Large intestine (tissue), 3 donors: ENCODE data around the gene TSPYL4. TPM values are rescaled to one million over a fixed set of nuclear protein-coding genes. Genes with fewer than 3 reads are reported as not detected.
"Not testable (repeated sequence)": the region's sequence is repeated elsewhere in the genome, so short reads cannot be mapped to it uniquely, and the experiment has no call there.

Source experiments
- DNase-seq, 2 donors: peaks; one replicate each; pipeline versions ENCODE4 v3.0.0 to v3.0.0-alpha.2; 2013
- H3K27ac ChIP-seq: one replicate; pipeline ENCODE4 v1.5.1; 2013; ENCODE audit warnings: low read length
- H3K27me3 ChIP-seq: 2 replicates; pipeline ENCODE4 v1.6.1; 2013; ENCODE audit warnings: low read length; ENCODE audit not compliant: control insufficient read depth, insufficient read depth
- H3K36me3 ChIP-seq: 2 replicates; pipeline ENCODE4 v1.6.1; 2013; ENCODE audit warnings: low read length; ENCODE audit not compliant: control insufficient read depth, insufficient read depth
- H3K4me1 ChIP-seq: one replicate; pipeline ENCODE4 v1.6.1; 2013; ENCODE audit warnings: low read length; ENCODE audit not compliant: control insufficient read depth, insufficient read depth
- H3K4me3 ChIP-seq: one replicate; pipeline ENCODE4 v1.5.1; 2013; ENCODE audit warnings: low read length
- H3K9me3 ChIP-seq: one replicate; pipeline ENCODE4 v1.6.1; 2013; ENCODE audit warnings: mild to moderate bottlenecking, low read depth, low read length, moderate library complexity; ENCODE audit not compliant: control insufficient read depth
- WGBS: methylation state at CpG from one replicate; pipeline ENCODE4 v1.1.5; 2013; ENCODE audit warnings: low lambda C conversion rate; ENCODE audit not compliant: insufficient coverage; 5-methylcytosine and 5-hydroxymethylcytosine counted together
- polyA plus RNA-seq: library from polyadenylated mRNA; unstranded; fragments of 120-200 nt; gene quantifications from one replicate; pipeline ENCODE4 v1.2.1, GENCODE V29; 2013

Gene TSPYL4
- polyA plus RNA-seq, 1 donor, result 22.3 TPM

DNA sequence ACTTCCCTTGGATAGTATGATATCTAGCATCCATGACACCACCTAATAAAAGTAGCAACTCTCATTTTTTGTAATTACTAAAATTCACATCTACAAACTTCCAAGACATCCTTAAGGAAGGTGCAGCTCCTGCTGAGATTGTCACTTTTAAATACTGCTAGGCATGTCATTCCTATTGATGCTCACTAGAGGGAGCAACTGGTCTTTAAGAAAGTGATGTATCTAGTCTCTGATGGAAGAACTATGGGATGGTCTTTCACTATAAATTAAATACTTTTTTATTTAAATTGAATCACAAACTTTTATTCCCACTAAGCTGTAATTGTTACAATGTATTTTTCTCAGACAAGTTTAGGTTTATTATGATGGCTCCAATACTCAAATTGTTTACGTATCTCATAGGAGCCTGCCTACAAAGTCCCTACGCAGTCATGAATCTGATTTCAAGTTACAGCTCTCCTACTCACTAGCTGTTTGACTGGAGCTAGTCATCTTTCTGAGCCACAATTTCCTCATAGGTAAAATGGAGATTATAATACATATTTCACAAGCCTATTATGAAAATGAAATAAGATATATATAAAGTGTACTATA, 33.9 kb upstream of the TSPYL4 start:
- DNase-seq, result peak in 1 of 2 donors; percentile 12
- H3K27me3 ChIP-seq, result no peaks in the 10 kb centered on the region
- no peaks in the 10 kb centered on the region for H3K36me3 ChIP-seq
- H3K4me1 ChIP-seq, result no peaks in the 10 kb centered on the region
- H3K4me3 ChIP-seq, result no peak overlapping the region
- no peaks in the 10 kb centered on the region for H3K9me3 ChIP-seq
- no peak overlapping the region for H3K27ac ChIP-seq
- WGBS, result no CpG with 5 or more reads among the region's 2 CpGs

DNA sequence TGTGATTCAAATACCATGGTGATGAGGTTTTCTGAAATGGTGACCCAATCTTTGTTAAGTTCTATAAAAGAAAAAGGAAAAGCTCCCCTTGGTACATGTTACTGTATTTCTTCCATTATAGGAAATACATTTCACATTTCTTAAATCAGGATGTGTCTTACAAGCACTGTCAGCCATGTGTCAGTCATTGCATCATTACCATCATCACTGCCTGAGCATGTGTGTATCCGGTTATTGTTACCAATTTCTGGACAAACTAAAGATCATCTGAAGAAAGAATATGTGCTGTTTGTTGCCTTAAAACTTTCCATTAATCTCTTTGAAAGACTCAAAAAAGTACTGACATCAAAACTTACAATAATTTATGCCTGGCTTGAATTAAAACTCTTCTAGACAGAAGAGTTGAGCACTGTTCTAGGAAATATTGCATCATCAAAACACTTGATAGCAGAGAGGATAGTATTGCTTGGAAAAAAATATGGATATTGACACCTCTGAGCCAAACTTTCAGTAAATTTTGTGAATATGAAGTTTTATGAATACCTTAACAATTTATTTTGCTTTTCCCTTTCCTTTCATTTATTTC, 33.0 kb upstream of the TSPYL4 start:
- Histone ChIP-seq H3K27me3 (no peaks in the 10 kb centered on the region), H3K9me3 (no peaks in the 10 kb centered on the region), H3K4me3 (no peak overlapping the region), H3K4me1 (no peaks in the 10 kb centered on the region), H3K36me3 (no peaks in the 10 kb centered on the region), H3K27ac (no peak overlapping the region)
- no CpG with 5 or more reads among the region's 1 CpG for WGBS
- no peak for DNase-seq

DNA sequence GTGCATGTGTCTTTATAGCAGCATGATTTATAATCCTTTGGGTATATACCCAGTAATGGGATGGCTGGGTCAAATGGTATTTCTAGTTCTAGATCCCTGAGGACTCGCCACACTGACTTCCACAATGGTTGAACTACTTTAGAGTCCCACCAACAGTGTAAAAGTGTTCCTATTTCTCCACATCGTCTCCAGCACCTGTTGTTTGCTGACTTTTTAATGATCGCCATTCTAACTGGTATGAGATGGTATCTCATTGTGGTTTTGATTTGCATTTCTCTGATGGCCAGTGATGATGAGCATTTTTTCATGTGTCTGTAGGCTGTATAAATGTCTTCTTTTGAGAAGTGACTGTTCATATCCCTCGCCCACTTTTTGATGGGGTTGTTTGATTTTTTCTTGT, 31.1 kb upstream of the TSPYL4 start:
- H3K4me1 ChIP-seq, H3K9me3 ChIP-seq, DNase-seq, H3K27me3 ChIP-seq, H3K36me3 ChIP-seq, H3K27ac ChIP-seq, H3K4me3 ChIP-seq: not testable (repeated sequence)
- no CpG with 5 or more reads among the region's 4 CpGs for WGBS

DNA sequence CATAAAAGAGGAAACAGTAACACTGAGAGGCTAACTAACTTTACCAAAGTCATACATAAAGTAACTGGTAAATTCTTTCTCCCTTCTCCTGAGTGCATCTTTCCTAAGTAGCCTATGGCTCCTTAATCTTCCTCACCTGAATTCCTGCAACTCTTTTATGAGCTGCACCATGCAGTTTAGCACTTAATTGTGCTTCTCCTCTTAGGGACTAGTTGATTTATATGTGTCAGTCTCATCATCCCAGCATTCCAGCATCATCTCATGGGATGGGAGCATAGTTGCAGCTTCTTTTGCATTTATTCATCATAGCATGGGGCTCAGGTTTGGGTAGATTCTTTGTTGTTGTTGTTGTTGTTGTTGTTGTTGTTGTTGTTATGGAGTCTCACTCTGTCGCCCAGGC, 29.3 kb upstream of the TSPYL4 start:
- no peak for DNase-seq
- Histone ChIP-seq H3K9me3 (no peaks in the 10 kb centered on the region), H3K36me3 (peaks cover 4% of the 10 kb centered on the region), H3K27me3 (no peaks in the 10 kb centered on the region), H3K27ac (no peak overlapping the region), H3K4me1 (peaks cover 7% of the 10 kb centered on the region), H3K4me3 (no peak overlapping the region)
- no CpG with 5 or more reads among the region's 1 CpG for WGBS

DNA sequence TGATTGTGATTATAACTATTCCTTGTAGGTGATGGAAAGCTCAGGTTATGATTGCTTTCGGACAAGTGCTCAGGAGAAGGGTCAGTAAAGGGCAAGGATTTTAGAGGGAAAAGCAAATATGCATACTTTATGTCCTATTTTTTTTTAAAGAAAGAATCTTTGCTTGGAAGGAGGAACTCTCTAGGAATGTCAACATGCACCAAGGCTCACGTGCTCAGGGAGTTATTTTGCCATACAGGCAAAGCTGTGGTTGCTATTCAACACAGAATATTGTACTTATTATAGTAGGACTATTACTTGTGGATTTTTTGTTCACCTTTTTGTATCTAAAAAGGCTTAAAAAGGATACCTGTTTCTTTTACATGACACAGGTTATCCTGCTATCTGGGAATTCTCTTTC, 28.8 kb upstream of the TSPYL4 start:
- H3K4me3 ChIP-seq, result no peak overlapping the region
- H3K9me3 ChIP-seq, result no peaks in the 10 kb centered on the region
- WGBS, result 100% methylated on average over 1 of the region's 2 CpGs
- DNase-seq, result no peak
- H3K27me3 ChIP-seq, result no peaks in the 10 kb centered on the region
- peaks cover 8% of the 10 kb centered on the region for H3K36me3 ChIP-seq
- peaks cover 7% of the 10 kb centered on the region for H3K4me1 ChIP-seq
- no peak overlapping the region for H3K27ac ChIP-seq

DNA sequence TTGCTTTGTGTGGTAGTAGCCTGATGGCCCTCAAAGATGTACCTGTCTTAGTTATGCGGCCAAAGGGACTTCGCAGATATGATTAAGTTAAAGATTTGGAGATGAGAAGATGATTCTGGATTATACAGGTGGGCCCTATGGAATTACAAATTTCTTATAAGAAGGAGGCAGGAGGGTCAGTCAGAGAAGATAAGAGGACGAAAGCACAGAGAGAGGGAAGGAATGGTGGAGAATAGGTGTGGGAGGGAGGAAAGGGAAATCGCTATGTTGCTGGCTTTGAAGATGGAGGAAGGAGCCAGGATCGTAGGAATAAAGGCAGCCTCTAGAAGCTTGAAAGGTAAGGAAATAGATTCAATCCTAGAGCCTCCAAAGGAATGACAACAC, 27.1 kb upstream of the TSPYL4 start:
- Histone ChIP-seq H3K4me3 (peak overlapping the region; percentile 94), H3K36me3 (peaks cover 8% of the 10 kb centered on the region), H3K9me3 (no peaks in the 10 kb centered on the region), H3K27me3 (no peaks in the 10 kb centered on the region), H3K27ac (peak overlapping the region; percentile 99), H3K4me1 (peaks cover 7% of the 10 kb centered on the region)
- 95% methylated on average over 3 of the region's 5 CpGs for WGBS
- DNase-seq, result peak in 1 of 2 donors; percentile 14

DNA sequence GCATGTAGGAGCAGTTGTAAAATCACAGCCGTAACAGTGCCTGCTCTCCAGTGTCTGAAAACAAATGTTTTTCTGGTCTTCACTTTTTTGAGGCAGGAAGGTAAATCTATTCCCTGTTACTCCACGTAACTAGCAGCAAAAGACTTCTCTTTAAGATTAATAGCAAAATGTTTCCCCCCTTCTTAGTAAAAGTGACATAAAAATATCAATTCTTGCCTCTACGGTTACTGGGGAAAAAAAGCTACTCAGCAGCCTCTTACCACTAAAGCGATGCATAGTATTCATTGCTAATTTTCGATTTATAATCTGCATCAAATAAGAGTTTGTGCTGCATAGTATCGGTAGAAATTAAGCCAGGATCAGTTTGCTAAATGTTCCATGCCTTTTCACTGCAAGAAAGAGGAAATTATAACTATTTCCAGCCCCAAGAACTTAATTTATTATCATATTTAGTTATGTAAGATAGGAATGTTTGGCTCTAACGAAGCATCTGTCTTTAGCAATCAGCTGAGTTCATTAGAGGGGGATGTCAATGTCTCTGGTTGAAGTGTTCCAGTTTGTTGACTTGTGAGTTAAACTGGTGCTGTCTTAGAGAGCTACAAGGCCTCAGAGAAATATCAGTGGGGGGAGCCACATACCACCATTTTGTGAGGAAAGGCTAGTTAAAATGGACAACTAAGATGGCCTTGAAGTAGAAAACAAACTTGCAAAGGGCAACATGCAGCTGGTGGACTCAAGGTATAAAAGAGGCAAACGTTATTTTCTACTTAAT, 26.5 kb upstream of the TSPYL4 start:
- H3K27me3 ChIP-seq, result no peaks in the 10 kb centered on the region
- H3K9me3 ChIP-seq, result no peaks in the 10 kb centered on the region
- peak overlapping the region; percentile 99 for H3K27ac ChIP-seq
- DNase-seq, result peak in 1 of 2 donors; percentile 46
- peaks cover 8% of the 10 kb centered on the region for H3K36me3 ChIP-seq
- 30% methylated on average over 2 of the region's 8 CpGs for WGBS
- H3K4me1 ChIP-seq, result peaks cover 7% of the 10 kb centered on the region
- peak overlapping the region; percentile 94 for H3K4me3 ChIP-seq

DNA sequence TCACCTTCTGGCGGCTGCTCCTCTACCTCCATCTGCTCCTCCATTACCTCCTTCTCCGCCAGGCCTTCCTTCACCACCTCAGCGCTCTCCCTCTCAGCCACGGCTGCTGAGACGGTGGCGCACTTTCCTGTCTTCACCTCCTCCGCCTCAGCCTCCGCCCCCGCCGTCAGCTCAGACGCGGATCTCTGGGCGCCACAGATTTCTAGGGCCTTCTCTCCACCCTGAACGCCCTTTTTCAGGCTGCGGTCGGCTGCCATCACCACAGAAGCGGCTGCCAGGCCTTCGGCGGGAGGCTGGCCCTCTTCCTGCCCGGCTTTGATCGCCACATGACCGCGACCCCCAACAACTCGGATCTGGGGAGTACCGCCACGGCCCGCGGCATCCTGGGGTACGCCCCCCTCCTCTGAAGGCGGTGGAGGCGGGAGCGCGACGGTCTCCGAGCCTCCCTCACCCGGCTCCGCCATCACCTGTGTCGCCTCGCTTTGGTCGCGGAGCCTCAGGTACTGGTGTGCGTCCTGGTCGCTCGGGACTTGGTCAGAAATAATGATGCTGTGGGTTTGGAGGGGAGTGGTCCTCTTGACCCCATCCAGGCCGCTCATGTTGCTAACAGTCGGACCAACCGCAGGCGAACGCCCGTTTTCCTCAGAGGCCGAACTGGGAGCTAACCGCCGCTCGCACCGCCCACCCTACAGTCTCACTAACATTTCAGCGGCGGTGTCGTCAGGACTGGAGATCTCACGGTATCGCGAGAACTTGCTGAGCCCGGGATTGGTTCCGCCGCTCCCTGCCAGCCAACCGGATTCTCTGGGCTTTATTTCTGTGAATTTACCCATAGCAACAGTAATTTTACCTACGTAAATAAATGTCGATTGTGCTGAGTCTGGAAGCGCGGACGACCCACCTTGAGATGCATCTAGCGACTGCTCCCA, 25.6 kb upstream of the TSPYL4 start, which contains the start of gene TSPYL1:
Gene TSPYL1 (minus strand): TSS at position 699 of the 929 bp plus-strand sequence. CDS start 100 bp downstream, at position 599.
- whole genome bisulfite sequencing, result 7% methylated on average over 7 of the region's 71 CpGs
- H3K4me1 ChIP-seq, result peaks cover 7% of the 10 kb centered on the region
- H3K4me3 ChIP-seq, result peak within 1 kb of the TSS; percentile 94
- H3K27ac ChIP-seq, result peak within 1 kb of the TSS; percentile 99
- no peaks in the 10 kb centered on the region for H3K9me3 ChIP-seq
- H3K27me3 ChIP-seq, result no peaks in the 10 kb centered on the region
- peak; percentile 96 to 98 for DNase-seq
- H3K36me3 ChIP-seq, result peaks cover 8% of the 10 kb centered on the region

DNA sequence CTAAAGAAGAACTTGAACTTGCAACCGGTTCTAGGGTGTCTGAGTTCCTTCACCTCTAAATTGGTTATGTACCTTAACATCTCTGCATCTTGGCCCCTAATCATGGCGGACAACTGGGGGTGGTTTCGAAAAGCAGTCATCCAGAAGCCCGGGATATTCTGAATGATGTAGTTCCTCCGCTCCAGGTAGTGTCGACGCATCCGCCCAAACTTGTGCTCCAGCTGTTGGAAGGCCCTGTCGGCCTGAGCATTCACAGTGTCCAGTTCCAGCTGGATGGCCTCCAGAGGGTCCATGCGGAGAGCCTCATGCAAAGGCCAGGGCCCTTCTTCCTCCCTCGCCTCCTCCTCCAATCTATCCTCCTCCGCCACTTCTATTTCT, 25.0 kb upstream of the TSPYL4 start:
- Histone ChIP-seq H3K4me3 (peak overlapping the region; percentile 94), H3K4me1 (peaks cover 7% of the 10 kb centered on the region), H3K27me3 (no peaks in the 10 kb centered on the region), H3K9me3 (no peaks in the 10 kb centered on the region), H3K27ac (peak overlapping the region; percentile 99), H3K36me3 (peaks cover 13% of the 10 kb centered on the region)
- DNase-seq, result peak in 1 of 2 donors; percentile 16
- WGBS, result 3% methylated on average over 3 of the region's 12 CpGs

DNA sequence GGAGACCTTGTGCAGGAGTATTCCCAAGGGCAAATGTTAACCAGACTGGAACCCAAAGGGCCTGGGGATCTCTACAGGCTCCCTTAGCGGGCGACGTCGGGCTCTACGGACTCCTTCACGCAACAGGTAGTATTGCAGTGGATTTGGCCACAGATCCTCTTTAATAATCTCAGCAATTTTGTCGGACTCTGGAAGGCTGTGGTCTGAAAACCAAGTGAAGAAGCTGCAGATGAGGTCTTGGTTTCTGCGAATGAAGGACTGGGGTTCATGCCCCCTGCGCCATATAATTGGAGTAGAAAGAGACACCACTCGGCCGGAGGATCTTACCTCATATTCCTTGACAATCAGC, 24.6 kb upstream of the TSPYL4 start:
- H3K4me3 ChIP-seq, result peak overlapping the region; percentile 94
- H3K27ac ChIP-seq, result peak overlapping the region; percentile 99
- H3K36me3 ChIP-seq, result peaks cover 15% of the 10 kb centered on the region
- H3K9me3 ChIP-seq, result no peaks in the 10 kb centered on the region
- no CpG with 5 or more reads among the region's 11 CpGs for WGBS
- DNase-seq, result no peak
- peaks cover 7% of the 10 kb centered on the region for H3K4me1 ChIP-seq
- no peaks in the 10 kb centered on the region for H3K27me3 ChIP-seq
